Keratinocyte (primary cell): Measurements from ENCODE around the gene MOB1B. TPM values are rescaled to one million over a fixed set of nuclear protein-coding genes. Genes with fewer than 3 reads are reported as not detected.

Experiments used
- DNase-seq: peaks from one replicate; pipeline ENCODE4 v3.0.0-alpha.2; 2011; ENCODE audit warnings: low read depth, missing footprints, low spot score
- FAIRE-seq: peaks from 2 replicates; lab custom pipeline; 2011; peaks lifted over from hg19 to GRCh38; lab: Jason Lieb, UNC
- H2AFZ ChIP-seq: 2 replicates; pipeline ENCODE4 v1.6.0; 2012; ENCODE audit warnings: low read length, control low read depth, inconsistent platforms; ENCODE audit not compliant: control insufficient read depth
- H3K27ac ChIP-seq: 2 replicates; pipeline ENCODE4 v1.5.1; 2011; ENCODE audit warnings: low read length; ENCODE audit not compliant: control insufficient read depth, insufficient read depth
- H3K27me3 ChIP-seq: 3 replicates; pipeline ENCODE4 v1.6.0; 2011; ENCODE audit warnings: low read length; ENCODE audit not compliant: control insufficient read depth, insufficient read depth; ENCODE audit errors: extremely low read depth
- H3K36me3 ChIP-seq, 2 experiments: 2 replicates in 1 of 2; 3 replicates in 1 of 2; pipeline ENCODE4 v1.5.1; 2011; ENCODE audit warnings: low read length in 2 of 2, mild to moderate bottlenecking in 1 of 2; ENCODE audit not compliant: control insufficient read depth in 2 of 2, insufficient read depth in 2 of 2; ENCODE audit errors: extremely low read depth in 1 of 2
- H3K4me1 ChIP-seq: 3 replicates; pipeline ENCODE4 v1.5.1; 2011; ENCODE audit warnings: low read length; ENCODE audit not compliant: control insufficient read depth, insufficient read depth; ENCODE audit errors: extremely low read depth
- H3K4me2 ChIP-seq: 3 replicates; pipeline ENCODE4 v1.6.0; 2011; ENCODE audit warnings: low read depth, low read length; ENCODE audit not compliant: control insufficient read depth, insufficient read depth; ENCODE audit errors: extremely low read depth
- H3K4me3 ChIP-seq, 3 experiments: fragments of 200-600 bp in 1 of 3; sonication (generic) in 1 of 3; 2 replicates in 2 of 3; 3 replicates in 1 of 3; pipeline ENCODE4 v1.5.1; 2011 to 2016; ENCODE audit warnings: low read length in 3 of 3, mild to moderate bottlenecking in 3 of 3, control low read depth in 2 of 3, inconsistent platforms in 1 of 3, low read depth in 1 of 3, mixed read lengths in 1 of 3, mixed run types in 1 of 3, moderate library complexity in 1 of 3; ENCODE audit not compliant: control insufficient read depth in 2 of 3, insufficient read depth in 2 of 3; ENCODE audit errors: extremely low read depth in 1 of 3
- H3K79me2 ChIP-seq: 2 replicates; pipeline ENCODE4 v1.6.0; 2012; ENCODE audit warnings: low read length; ENCODE audit not compliant: control insufficient read depth, insufficient read depth
- H3K9ac ChIP-seq: 3 replicates; pipeline ENCODE4 v1.6.0; 2011; ENCODE audit warnings: low read length; ENCODE audit not compliant: control insufficient read depth, insufficient read depth; ENCODE audit errors: extremely low read depth
- H3K9me1 ChIP-seq: 3 replicates; pipeline ENCODE4 v1.6.0; 2011; ENCODE audit warnings: low read length; ENCODE audit not compliant: control insufficient read depth, insufficient read depth; ENCODE audit errors: extremely low read depth
- H3K9me3 ChIP-seq: 2 replicates; pipeline ENCODE4 v1.5.1; 2012; ENCODE audit warnings: low read depth, low read length; ENCODE audit not compliant: control insufficient read depth
- H4K20me1 ChIP-seq: 3 replicates; pipeline ENCODE4 v1.6.0; 2011; ENCODE audit warnings: low read length; ENCODE audit not compliant: control insufficient read depth, insufficient read depth; ENCODE audit errors: extremely low read depth
- EZH2 ChIP-seq: IDR thresholded peaks from one replicate; pipeline ENCODE4 v1.6.1; 2012; ENCODE audit warnings: inconsistent platforms, mild to moderate bottlenecking, low read length, moderate library complexity
- dilution Hi-C: fragments of 300-500 bp; cut with MboI; formaldehyde crosslinking; loops from one replicate; pipeline ENCODE4 v1.7.0; 2020; ENCODE audit warnings: low sequenced_read_pairs; ENCODE audit not compliant: extremely low pct_ligation_motif_present
- polyA plus RNA-seq, 5 experiments: library from polyadenylated mRNA; depleted of rRNA in 3 of 5; stranded (reverse) in 3 of 5; stranded (forward) in 1 of 5; unstranded in 1 of 5; fragments of >200 nt; gene quantifications; 1 replicate in 1 of 5; 2 replicates in 3 of 5; 3 replicates in 1 of 5; pipeline versions ENCODE4 v1.2.1 to v1.2.3, GENCODE V29; 2011 to 2012; ENCODE audit warnings: missing spikeins in 2 of 5, low read depth in 1 of 5, low replicate concordance in 1 of 5
- TF ChIP-seq, protein P1 (sequence below), 3 experiments: IDR thresholded peaks in 1 of 3; conservative IDR thresholded peaks in 1 of 3; optimal IDR thresholded peaks in 1 of 3; 2 replicates in 2 of 3; 3 replicates in 1 of 3; pipeline versions ENCODE3 to v1.5.1; 2011; ENCODE audit warnings: low read length in 3 of 3, mild to moderate bottlenecking in 3 of 3, moderate library complexity in 2 of 3, control low read depth in 1 of 3, inconsistent platforms in 1 of 3; ENCODE audit not compliant: insufficient read depth in 2 of 3; ENCODE audit errors: extremely low read depth in 1 of 3

MOB1B gene
- polyA plus RNA-seq, 1 donor (not counting 4 experiments of a cell fraction or from before 2014, with no cell fraction given): 15.6 TPM

DNA sequence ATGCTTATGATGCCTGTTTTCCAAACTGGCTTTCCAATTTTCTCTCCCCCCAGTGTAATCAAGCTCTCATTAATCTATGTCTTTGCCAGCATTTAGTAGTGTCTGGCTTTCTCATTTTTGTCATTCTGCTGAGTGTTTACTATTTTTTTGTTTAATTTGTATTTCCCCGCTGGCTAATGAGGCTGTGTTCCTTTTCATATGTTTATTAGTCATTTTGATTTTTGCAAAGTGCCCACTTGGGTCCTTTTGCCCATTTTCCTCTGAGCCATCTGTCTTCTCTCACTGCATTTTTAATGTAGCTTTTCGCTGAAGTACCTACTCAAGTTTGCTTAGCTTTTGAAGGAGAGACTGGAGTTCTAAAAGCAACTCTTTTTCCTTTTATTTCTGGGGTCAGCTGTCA lies 106.0 kb downstream of the MOB1B start:
- no peaks in the 10 kb centered on the region for H4K20me1 ChIP-seq
- no peak overlapping the region for H2AFZ ChIP-seq
- H3K36me3 ChIP-seq: no peaks in the 10 kb centered on the region
- no peak for FAIRE-seq
- dilution Hi-C loops: no loop called here
- H3K4me2 ChIP-seq: no peak overlapping the region
- no peak for TF ChIP-seq EZH2
- TF ChIP-seq, protein P1, sequence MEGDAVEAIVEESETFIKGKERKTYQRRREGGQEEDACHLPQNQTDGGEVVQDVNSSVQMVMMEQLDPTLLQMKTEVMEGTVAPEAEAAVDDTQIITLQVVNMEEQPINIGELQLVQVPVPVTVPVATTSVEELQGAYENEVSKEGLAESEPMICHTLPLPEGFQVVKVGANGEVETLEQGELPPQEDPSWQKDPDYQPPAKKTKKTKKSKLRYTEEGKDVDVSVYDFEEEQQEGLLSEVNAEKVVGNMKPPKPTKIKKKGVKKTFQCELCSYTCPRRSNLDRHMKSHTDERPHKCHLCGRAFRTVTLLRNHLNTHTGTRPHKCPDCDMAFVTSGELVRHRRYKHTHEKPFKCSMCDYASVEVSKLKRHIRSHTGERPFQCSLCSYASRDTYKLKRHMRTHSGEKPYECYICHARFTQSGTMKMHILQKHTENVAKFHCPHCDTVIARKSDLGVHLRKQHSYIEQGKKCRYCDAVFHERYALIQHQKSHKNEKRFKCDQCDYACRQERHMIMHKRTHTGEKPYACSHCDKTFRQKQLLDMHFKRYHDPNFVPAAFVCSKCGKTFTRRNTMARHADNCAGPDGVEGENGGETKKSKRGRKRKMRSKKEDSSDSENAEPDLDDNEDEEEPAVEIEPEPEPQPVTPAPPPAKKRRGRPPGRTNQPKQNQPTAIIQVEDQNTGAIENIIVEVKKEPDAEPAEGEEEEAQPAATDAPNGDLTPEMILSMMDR (optimal IDR thresholded peaks at IDR 0.05 in 1 of 3, IDR thresholded peaks at IDR 0.05 in 1 of 3, conservative IDR thresholded peaks at IDR 0.05 in 1 of 3; ENCODE audit: extremely low read depth in 1 of 3, insufficient read depth in 2 of 3, low read length in 3 of 3): no peak
- no peak overlapping the region for H3K9ac ChIP-seq
- peaks cover 6% of the 10 kb centered on the region for H3K4me1 ChIP-seq
- peaks cover 9% of the 10 kb centered on the region for H3K79me2 ChIP-seq
- no peaks in the 10 kb centered on the region for H3K9me3 ChIP-seq
- no peak for DNase-seq
- H3K27me3 ChIP-seq: no peaks in the 10 kb centered on the region
- no peak overlapping the region for H3K4me3 ChIP-seq
- H3K9me1 ChIP-seq: no peaks in the 10 kb centered on the region
- no peak overlapping the region for H3K27ac ChIP-seq

DNA sequence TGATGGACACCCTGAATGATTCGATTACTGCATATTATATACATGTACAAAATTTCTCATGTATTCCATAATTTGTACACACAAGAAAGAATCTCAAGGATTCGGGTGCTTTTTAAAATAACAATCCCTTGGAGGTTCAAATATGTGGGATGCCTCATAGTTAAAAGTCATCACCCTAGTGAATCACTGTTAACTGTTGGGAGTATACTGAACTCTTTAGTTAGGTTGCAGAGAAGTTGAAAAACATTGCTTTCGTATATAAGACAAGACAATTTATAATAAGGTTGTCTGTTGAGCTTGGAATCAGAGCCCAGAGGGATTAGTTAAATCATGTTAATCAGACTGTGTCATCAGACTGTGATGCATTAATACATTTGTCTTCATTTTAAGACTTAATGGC lies 106.9 kb downstream of the MOB1B start:
- DNase-seq (no peak), FAIRE-seq (no peak)
- H3K27me3 ChIP-seq: no peaks in the 10 kb centered on the region
- no peaks in the 10 kb centered on the region for H3K9me3 ChIP-seq
- H3K4me1 ChIP-seq: peaks cover 6% of the 10 kb centered on the region
- dilution Hi-C loops: no loop called here
- H3K4me3 ChIP-seq: no peak overlapping the region
- H3K9me1 ChIP-seq: no peaks in the 10 kb centered on the region
- H2AFZ ChIP-seq: no peak overlapping the region
- H3K4me2 ChIP-seq: no peak overlapping the region
- no peaks in the 10 kb centered on the region for H3K36me3 ChIP-seq
- H3K27ac ChIP-seq: no peak overlapping the region
- TF ChIP-seq, protein P1 (optimal IDR thresholded peaks at IDR 0.05 in 1 of 3, IDR thresholded peaks at IDR 0.05 in 1 of 3, conservative IDR thresholded peaks at IDR 0.05 in 1 of 3; ENCODE audit: extremely low read depth in 1 of 3, insufficient read depth in 2 of 3, low read length in 3 of 3): no peak
- no peak for TF ChIP-seq EZH2
- H4K20me1 ChIP-seq: no peaks in the 10 kb centered on the region
- H3K79me2 ChIP-seq: peaks cover 7% of the 10 kb centered on the region
- no peak overlapping the region for H3K9ac ChIP-seq
